Fibroblast of skin of right quadriceps (primary cell): ENCODE results near the gene CLMP.
A peak's percentile ranks its signal among the peaks of the same experiment; 100 is the strongest.

Experiments used
- DNase-seq: peaks from one replicate; pipeline ENCODE4 v3.0.0-alpha.2; 2013

The CLMP gene

DNA sequence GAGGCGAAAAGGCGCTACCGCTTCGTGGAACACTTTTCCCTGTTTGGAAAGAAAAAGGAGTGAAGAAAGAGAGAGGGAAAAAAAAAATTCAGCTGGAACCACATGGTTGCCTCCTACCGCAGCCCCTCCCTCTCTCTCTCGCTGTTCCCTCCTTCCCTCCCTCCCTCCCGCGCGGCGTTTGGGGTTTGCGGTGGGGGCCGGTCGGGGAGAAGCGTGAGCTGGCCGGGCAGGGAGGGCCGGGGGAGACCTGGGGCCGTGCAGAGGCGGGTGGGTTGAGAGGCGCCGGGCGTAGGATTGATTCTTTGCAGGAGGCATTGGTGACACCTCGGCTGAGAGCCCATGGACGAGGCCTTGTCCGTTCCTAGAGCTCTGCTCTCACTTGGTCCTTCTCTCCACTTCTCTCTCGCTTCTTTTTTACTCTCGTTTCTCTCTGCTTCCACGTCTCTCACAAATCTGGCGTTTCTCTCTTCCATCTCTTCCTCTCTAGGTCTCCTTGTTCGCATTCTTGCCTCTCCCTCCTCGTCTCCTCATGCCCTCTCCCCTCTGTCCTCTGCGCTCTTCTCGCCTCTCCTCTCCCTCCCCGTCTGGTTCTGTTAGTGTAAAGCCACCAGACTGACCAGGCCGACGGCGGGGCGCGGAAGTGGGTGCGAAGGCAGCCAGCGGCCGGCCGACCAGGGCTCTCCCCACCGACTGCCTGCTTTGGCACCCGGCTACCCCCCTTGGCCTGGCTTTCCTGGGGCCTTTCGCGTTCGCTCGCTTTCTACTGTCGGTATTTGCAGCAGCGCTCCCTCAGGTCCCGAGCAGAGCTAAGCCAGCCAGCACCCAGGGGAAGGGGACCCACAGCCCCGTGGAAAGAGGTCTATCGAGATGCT is at the start of gene CLMP:
TSS of gene CLMP (minus strand) at position 61 of the 872 bp plus-strand sequence. CDS start 308 bp downstream, outside the sequence.
- peak; percentile 78 for DNase-seq

DNA sequence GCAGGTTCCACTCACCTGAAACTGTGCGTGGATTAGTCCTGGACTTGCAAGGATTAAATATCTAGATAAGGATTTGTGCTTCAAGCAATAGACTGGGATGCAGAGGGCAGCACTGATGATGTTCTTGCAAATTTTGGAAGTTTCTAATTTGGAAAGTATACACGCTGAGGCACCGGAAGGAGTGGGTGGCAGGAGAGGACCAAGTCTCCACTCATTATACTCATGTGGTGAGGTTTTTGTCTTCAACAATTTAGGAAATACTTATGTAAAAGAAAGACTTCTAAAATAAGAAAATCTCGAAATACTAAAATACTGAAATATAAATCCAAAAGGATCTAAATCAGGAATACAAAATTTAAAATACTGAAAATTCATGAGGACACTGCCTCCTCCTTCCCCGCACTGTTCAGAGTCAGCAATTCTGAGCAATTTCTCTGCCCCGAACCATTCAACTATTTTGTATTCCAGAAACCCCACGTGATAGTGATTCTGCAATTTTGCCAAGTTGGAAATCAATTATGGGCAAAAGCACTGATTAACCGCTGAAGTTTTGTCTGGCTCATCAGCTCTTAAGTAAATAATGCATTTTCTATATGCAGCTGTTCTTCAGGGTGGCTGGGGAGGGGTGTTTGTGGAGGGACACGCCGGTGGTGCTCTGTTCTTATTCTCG is 47.0 kb upstream of the CLMP start:
- DNase-seq = no peak

GRCh38 chr11:123241294-123241693 is 46.2 kb upstream of the CLMP start:
- peak; percentile 64 for DNase-seq

DNA sequence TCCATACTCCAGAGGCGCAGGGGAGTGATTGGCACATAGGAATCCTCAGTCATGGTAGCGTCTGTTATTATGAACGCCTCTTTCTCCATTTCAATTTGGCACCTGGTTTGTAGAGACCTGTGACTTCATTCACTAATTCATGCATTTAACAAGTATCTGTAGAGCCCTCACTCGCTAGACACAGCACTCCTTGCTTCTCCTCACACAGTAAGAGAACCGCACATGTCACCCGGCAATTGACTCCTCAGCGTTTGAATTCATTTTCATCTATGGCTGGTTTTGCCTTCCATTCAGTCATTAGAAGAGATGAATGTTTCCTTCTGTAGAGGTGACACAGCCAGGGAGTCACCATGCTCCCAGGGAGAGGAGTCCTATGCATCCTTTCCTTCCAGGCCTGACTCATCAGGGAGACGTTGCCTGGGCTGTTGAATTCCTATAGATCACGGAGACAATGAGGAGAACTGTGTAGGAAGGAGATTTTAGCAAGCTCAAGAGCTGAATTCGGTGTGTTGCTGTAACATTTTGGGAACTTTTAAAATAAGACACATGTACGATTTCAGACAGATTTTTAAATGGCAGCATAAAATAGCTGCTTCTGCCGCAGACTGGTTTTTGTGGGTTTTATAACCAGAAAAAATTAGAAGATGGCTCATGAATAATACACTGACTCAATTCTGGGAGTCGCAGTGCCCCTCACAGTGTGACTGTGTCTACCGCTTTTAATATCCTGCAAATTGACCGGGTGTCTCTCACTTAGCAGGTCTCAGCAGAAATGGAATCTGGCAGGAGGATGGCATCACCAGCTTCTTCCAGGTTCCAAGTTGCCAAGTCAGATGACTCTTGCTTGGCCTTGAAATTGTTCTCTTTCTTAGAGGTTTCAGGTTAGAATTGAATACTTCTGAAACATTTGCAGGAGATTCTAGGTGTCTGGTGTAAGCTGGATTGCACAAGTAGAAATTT is 44.4 kb upstream of the CLMP start:
- DNase-seq = peak; percentile 80

DNA sequence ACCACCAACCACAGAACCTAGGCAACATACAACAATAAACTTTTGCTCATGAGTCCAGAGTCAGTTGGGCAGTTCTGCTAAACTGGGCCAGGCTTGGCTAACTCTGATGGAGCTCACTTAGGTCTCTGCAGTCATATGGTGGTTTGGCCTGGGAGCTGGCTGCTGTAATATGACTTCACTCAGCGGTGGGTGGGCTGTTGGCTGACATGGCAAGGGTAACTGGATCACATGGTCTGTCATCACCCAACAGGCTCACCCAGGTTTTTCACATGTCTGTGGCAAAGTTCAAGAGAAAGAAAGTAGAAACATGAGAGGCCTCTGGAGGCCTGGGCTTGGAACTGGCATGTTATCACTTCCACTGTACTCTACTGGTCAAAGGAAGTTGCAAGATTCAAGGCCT is 43.2 kb upstream of the CLMP start:
- peak; percentile 49 for DNase-seq

GRCh38 chr11:123236879-123237278 is 41.8 kb upstream of the CLMP start:
- no peak for DNase-seq

DNA sequence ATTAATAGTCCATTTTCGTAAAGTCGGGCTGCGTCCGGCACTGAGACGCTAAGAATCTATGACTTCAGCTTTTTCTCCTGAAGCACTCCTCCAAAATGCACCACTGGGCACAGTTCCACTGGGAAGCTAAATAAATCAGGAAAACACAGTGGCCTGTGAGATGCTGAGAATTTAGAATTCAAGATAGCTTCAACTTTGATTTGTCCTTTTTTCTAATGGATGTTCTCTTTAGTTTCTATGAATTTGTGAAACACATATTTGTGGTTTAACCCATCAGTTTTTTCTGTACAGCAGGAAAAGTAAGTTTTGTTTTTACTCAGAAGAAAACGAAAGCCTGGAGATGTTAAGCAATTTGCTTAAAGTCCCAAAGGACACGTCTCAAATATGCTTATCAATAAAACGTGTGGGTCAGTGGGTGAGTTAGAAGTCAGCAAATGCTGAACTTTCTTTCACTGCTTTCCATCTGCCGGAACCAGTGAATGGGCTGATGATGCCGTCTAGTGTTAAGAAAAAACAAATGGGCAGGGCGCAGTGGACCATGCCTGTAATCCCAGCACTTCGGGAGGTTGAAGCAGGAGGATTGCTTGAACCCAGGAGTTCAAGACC is 40.7 kb upstream of the CLMP start:
- DNase-seq = peak; percentile 69

- DNase-seq = no peak
Measured at GRCh38 chr11:123235117-123235655, 40.1 kb upstream of the CLMP start.

- no peak for DNase-seq
Measured at GRCh38 chr11:123233975-123234334, 38.9 kb upstream of the CLMP start.

- no peak for DNase-seq
Measured at GRCh38 chr11:123233280-123233974, 38.4 kb upstream of the CLMP start.

DNA sequence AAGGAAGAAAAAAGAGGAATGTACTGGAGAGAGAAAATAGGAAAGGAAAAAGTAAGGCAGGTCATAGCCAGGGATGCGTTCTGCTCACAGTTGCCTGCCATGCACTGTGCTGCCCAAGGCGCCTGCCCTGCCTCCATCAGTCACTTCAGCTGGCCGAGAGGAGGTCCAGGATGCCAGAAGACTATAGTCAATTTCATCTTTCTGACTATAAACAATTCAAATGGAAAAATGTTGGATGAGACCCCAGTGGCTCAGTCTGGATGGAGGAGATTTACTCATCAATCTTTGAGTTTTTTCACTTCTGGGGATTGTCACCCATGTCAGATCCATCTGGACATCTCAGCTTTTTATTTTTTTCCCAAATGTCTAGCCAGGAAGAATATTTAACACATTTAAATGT is 36.7 kb upstream of the CLMP start:
- DNase-seq = no peak

DNA sequence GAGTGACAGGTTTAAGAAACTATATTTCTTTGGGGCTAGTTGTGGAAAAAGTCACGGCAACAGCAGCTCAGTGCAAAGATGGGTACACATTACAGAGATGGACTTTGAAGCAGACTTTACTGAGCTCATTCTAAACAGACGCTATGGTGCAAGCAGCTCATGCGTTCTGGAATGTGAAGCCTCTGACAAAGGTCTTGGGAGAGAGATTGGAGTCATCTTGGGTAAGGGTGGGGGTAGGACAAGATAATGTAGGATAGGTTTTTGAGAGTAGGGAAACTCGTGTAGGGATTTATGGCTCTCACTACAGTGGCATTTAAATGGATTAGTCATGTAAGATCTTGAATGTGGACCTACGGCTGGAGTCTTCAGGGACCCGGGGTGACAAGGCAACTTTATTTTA is 36.2 kb upstream of the CLMP start:
- peak; percentile 95 for DNase-seq

DNA sequence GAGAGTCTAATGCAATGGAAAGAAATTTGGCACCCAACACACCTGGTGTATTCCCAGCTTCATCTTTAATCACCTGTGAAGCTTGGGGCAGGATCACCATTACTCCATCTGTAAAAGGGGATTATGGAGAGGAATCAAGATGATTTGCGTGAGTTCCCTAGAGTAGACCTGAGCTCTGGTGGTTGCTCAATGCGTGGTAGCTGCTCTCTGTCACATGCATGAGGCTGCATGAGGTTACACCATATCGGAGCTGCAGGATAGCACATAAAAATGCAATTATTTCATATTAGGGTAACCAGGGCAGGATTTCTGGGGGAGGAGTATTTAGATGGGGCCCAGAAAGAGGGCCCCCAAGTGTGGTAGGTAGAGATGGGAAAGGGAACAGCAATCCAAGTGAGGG is 35.3 kb upstream of the CLMP start:
- no peak for DNase-seq

GRCh38 chr11:123228496-123229163 is 33.6 kb upstream of the CLMP start:
- peak; percentile 43 for DNase-seq

GRCh38 chr11:123227763-123228495 is 32.9 kb upstream of the CLMP start:
- DNase-seq = no peak

DNA sequence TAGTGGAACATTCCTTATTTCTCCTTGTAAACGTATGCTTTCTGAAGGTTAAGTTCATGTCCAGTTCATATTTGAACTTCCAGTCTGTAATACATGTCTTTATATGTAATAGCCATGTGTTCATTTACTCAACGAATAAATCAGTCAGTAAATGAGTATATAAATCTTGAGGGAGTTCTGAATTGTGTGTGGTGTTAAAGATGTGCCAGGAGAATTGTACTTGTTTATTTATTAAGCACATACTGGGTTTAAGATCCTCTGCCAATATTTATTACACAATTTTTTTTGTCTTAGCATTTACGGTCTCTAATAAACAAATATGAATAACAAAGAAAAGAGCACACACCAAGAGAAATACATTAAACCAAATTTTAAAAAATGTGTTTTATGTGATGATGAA is 26.5 kb upstream of the CLMP start:
- no peak for DNase-seq

- DNase-seq = no peak
Measured at GRCh38 chr11:123221096-123221561, 26.1 kb upstream of the CLMP start.

DNA sequence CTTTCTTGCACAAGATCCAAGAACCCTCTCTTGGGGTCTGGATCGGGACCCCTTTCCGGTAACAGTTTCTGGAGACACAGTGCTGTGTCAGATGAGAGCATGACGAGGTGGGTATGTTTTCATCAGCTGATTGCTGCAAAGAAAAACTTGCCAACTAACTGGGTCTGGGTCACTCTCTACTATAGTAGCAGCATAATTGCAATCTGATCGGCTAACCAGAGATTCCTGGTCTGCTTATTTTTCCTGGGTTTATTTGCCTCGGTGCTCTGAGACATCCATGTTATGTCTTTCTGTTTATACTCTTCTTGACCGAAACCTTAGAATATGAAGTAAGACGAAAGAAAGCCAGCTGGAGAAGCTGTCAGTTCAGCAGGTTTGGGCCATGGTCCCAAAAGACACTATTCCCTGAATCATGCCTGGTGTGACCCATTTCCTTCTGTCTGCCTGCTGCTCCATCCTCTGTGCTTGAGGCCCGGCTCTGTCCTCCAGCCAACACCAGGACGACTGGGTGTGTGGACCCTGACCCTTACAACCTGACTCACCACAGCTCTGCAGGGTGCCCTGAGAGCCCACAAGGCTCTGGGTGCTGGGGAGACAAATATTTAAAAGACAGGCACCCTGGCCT is 24.1 kb upstream of the CLMP start:
- no peak for DNase-seq

DNA sequence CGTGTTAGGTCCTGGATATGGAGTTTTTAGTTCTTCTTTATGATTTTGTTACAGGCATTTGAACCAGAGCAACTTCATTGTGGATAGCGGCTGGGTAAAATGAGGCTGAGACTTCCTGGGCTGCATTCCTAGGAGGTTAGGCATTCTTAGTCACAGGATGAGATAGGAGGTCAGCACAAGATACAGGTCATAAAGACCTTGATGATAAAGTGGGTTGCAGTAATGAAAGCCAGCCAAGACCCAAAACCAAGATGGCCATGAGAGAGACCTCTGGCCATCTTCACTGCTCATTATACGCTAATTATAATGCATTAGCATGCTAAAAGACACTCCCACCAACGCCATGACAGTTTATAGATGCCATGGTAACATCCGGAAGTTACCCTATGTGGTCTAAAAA is 23.4 kb upstream of the CLMP start:
- DNase-seq = peak; percentile 15

DNA sequence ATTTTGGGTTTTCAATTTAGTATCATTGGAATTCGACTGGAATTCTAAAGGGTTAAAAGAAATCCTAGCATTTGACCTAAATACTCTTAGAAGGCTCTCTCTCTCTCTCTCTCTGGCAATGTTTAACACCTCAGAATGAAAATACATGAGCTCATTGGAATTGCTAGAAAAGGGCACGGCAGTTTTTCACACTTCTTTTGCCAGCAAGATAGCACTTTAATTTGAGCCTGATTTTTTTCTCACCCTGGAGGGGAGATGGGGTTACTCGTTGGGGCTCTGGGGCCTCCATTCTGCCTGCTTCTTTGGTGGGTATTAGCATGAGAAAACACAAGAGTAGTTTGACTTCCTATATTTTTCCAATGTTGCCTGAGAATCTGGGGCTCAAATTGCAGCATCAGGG is 22.8 kb upstream of the CLMP start:
- no peak for DNase-seq
